ENCODE results near the gene STK25.
"Not testable (repeated sequence)": the region's sequence is repeated elsewhere in the genome, so short reads cannot be mapped to it uniquely, and the experiment has no call there.

GRCh38 chr2:241506317-241506716, 2.1 kb downstream of the STK25 start:
- TF ChIP-seq EZH2 (IDR thresholded peaks at IDR 0.05; ENCODE audit: low read depth, unreplicated experiment); CTCF (conservative IDR thresholded peaks at IDR 0.05; ENCODE audit: low read depth in 2 of 2); CREB1 (CRISPR knock-in tag; IDR thresholded peaks at IDR 0.05; ENCODE audit: low read depth); POLR2AphosphoS5 (IDR thresholded peaks at IDR 0.05; ENCODE audit: low read depth); NANOG (IDR thresholded peaks at IDR 0.05; ENCODE audit: borderline replicate concordance); EZH2phosphoT487 (IDR thresholded peaks at IDR 0.05; ENCODE audit: unreplicated experiment); ZNF114 (CRISPR knock-in tag; IDR thresholded peaks at IDR 0.05): not testable (repeated sequence)
